H9 (cell line): ENCODE results near the gene CRYZ. TPM values are rescaled to one million over a fixed set of nuclear protein-coding genes. Genes with fewer than 3 reads are reported as not detected.

Source experiments
- DNase-seq: peaks from one replicate; pipeline ENCODE4 v3.0.0-alpha.2; 2017
- H2AFZ ChIP-seq: one replicate; pipeline ENCODE4 v1.6.1; 2013; ENCODE audit warnings: mild to moderate bottlenecking, low read length, control low read depth, moderate library complexity
- H2AK5ac ChIP-seq: 2 replicates; pipeline ENCODE4 v1.6.1; 2013; ENCODE audit warnings: low read length, control low read depth, mixed read lengths; ENCODE audit not compliant: insufficient read length
- H2BK120ac ChIP-seq: one replicate; pipeline ENCODE4 v1.6.1; 2013; ENCODE audit warnings: low read depth, mild to moderate bottlenecking, low read length, control low read depth, inconsistent platforms; ENCODE audit not compliant: poor library complexity, severe bottlenecking
- H2BK12ac ChIP-seq: 2 replicates; pipeline ENCODE4 v1.6.1; 2013; ENCODE audit warnings: low read length, control low read depth, mixed read lengths, low read depth; ENCODE audit not compliant: insufficient read length
- H2BK15ac ChIP-seq: 2 replicates; pipeline ENCODE4 v1.6.1; 2013; ENCODE audit warnings: low read depth, low read length, control low read depth
- H2BK20ac ChIP-seq: one replicate; pipeline ENCODE4 v1.6.1; 2013; ENCODE audit warnings: low read depth, mild to moderate bottlenecking, low read length, control low read depth, inconsistent platforms; ENCODE audit not compliant: poor library complexity, severe bottlenecking
- H2BK5ac ChIP-seq: 2 replicates; pipeline ENCODE4 v1.6.1; 2013; ENCODE audit warnings: low read length, control low read depth, mixed read lengths; ENCODE audit not compliant: insufficient read length
- H3K14ac ChIP-seq: 2 replicates; pipeline ENCODE4 v1.6.1; 2013; ENCODE audit warnings: low read length, control low read depth; ENCODE audit not compliant: insufficient read depth
- H3K18ac ChIP-seq: 2 replicates; pipeline ENCODE4 v1.6.1; 2013; ENCODE audit warnings: low read depth, mild to moderate bottlenecking, mixed read lengths, low read length, control low read depth; ENCODE audit not compliant: insufficient read length
- H3K23ac ChIP-seq: 2 replicates; pipeline ENCODE4 v1.6.1; 2013; ENCODE audit warnings: low read length, control low read depth, mixed read lengths, low read depth; ENCODE audit not compliant: insufficient read length
- H3K23me2 ChIP-seq: 2 replicates; pipeline ENCODE4 v1.6.1; 2013; ENCODE audit warnings: low read depth, mild to moderate bottlenecking, mixed read lengths, low read length, control low read depth; ENCODE audit not compliant: insufficient read length, poor library complexity, severe bottlenecking
- H3K27ac ChIP-seq: 2 replicates; pipeline ENCODE4 v1.5.1; 2013; ENCODE audit warnings: low read length, control low read depth, mixed read lengths, low read depth; ENCODE audit not compliant: insufficient read length
- H3K27me3 ChIP-seq: 2 replicates; pipeline ENCODE4 v1.6.1; 2013; ENCODE audit warnings: low read length, control low read depth, inconsistent platforms; ENCODE audit not compliant: insufficient read depth
- H3K4ac ChIP-seq: 2 replicates; pipeline ENCODE4 v1.6.1; 2013; ENCODE audit warnings: low read depth, mild to moderate bottlenecking, control low read depth, inconsistent platforms, low read length, moderate library complexity
- H3K4me1 ChIP-seq: 2 replicates; pipeline ENCODE4 v1.6.1; 2013; ENCODE audit warnings: low read length, control low read depth, inconsistent platforms; ENCODE audit not compliant: insufficient read depth
- H3K4me2 ChIP-seq: 2 replicates; pipeline ENCODE4 v1.6.1; 2013; ENCODE audit warnings: low read length, control low read depth, mixed read lengths; ENCODE audit not compliant: insufficient read length, insufficient read depth
- H3K56ac ChIP-seq: 2 replicates; pipeline ENCODE4 v1.6.1; 2013; ENCODE audit warnings: low read depth, mild to moderate bottlenecking, mixed read lengths, low read length, control low read depth; ENCODE audit not compliant: insufficient read length
- H3K79me1 ChIP-seq: 2 replicates; pipeline ENCODE4 v1.6.1; 2013; ENCODE audit warnings: low read depth, mild to moderate bottlenecking, moderate library complexity, low read length, control low read depth, inconsistent platforms; ENCODE audit not compliant: insufficient read depth, poor library complexity, severe bottlenecking
- H3K79me2 ChIP-seq: 2 replicates; pipeline ENCODE4 v1.6.1; 2013; ENCODE audit warnings: low read length, control low read depth, inconsistent platforms; ENCODE audit not compliant: insufficient read depth
- H3K9ac ChIP-seq: 2 replicates; pipeline ENCODE4 v1.6.1; 2013; ENCODE audit warnings: low read length, control low read depth, mixed read lengths; ENCODE audit not compliant: insufficient read length; ENCODE audit errors: extremely low read depth
- H3K9me3 ChIP-seq: one replicate; pipeline ENCODE4 v1.6.1; 2013; ENCODE audit warnings: low read depth, low read length, inconsistent platforms; ENCODE audit not compliant: control insufficient read depth
- H3T11ph ChIP-seq: one replicate; pipeline ENCODE4 v1.6.1; 2013; ENCODE audit warnings: mild to moderate bottlenecking, low read length, control low read depth, inconsistent platforms
- H4K20me1 ChIP-seq: one replicate; pipeline ENCODE4 v1.6.1; 2013; ENCODE audit not compliant: control insufficient read depth, insufficient read length, insufficient read depth
- H4K5ac ChIP-seq: 2 replicates; pipeline ENCODE4 v1.6.1; 2013; ENCODE audit warnings: low read depth, mild to moderate bottlenecking, mixed read lengths, low read length, control low read depth; ENCODE audit not compliant: insufficient read length
- H4K8ac ChIP-seq: replicated peaks from 2 replicates; pipeline ENCODE4 v1.6.1; 2013; ENCODE audit warnings: low read length, control low read depth, mixed read lengths, low read depth; ENCODE audit not compliant: insufficient read length
- H4K91ac ChIP-seq: 2 replicates; pipeline ENCODE4 v1.6.1; 2013; ENCODE audit warnings: low read depth, mild to moderate bottlenecking, moderate library complexity, mixed read lengths, low read length, control low read depth; ENCODE audit not compliant: insufficient read length
- H3K27ac Mint-ChIP-seq, 3 experiments: 2 replicates in 2 of 3; 3 replicates in 1 of 3; pipeline ENCODE4 v1.8.0; 2020 to 2021; ENCODE audit warnings: mixed read lengths in 3 of 3, mild to moderate bottlenecking in 1 of 3, moderate library complexity in 1 of 3
- H3K27me3 Mint-ChIP-seq: 2 replicates; pipeline ENCODE4 v1.8.0; 2021; ENCODE audit warnings: low read depth, mild to moderate bottlenecking, moderate library complexity, mixed read lengths
- H3K36me3 Mint-ChIP-seq, 3 experiments: 2 replicates in 2 of 3; 3 replicates in 1 of 3; pipeline ENCODE4 v1.8.0; 2020 to 2021; ENCODE audit warnings: low read depth in 3 of 3, mixed read lengths in 3 of 3; ENCODE audit not compliant: insufficient read depth in 1 of 3
- H3K4me1 Mint-ChIP-seq, 2 experiments: 2 replicates each; pipeline ENCODE4 v1.8.0; 2020; ENCODE audit warnings: mixed read lengths in 2 of 2
- H3K4me3 Mint-ChIP-seq, 2 experiments: 2 replicates in 1 of 2; 3 replicates in 1 of 2; pipeline ENCODE4 v1.8.0; 2020 to 2021; ENCODE audit warnings: mild to moderate bottlenecking in 2 of 2, mixed read lengths in 2 of 2, moderate library complexity in 1 of 2
- H3K9me3 Mint-ChIP-seq, 2 experiments: 2 replicates in 1 of 2; 3 replicates in 1 of 2; pipeline ENCODE4 v1.8.0; 2020; ENCODE audit warnings: mild to moderate bottlenecking in 2 of 2, mixed read lengths in 2 of 2, moderate library complexity in 1 of 2
- CTCF ChIP-seq: fragments of 200-600 bp; sonication (generic); conservative IDR thresholded peaks from 3 replicates; pipeline ENCODE4 v1.8.0; 2021; ENCODE audit warnings: antibody characterized with exemption, mild to moderate bottlenecking
- total RNA-seq: library from RNA; stranded (reverse); gene quantifications from 2 replicates; pipeline ENCODE4 v1.2.1, GENCODE V29; 2021

Gene CRYZ
- total RNA-seq, 1 experiment from 2014 or later: 14.0 TPM

GRCh38 chr1:74677926-74678325 is 54.9 kb downstream of the CRYZ start:
- no peak overlapping the region for H3K4ac ChIP-seq
- H3K9me3 ChIP-seq: no peaks in the 10 kb centered on the region
- H3K23me2 ChIP-seq: peaks cover 5% of the 10 kb centered on the region
- Mint-ChIP-seq H3K36me3 (no peaks in the 10 kb centered on the region), H3K27me3 (peaks cover 33% of the 10 kb centered on the region), H3K9me3 (peaks cover 0 to under 1% of the 10 kb centered on the region in 2 experiments; a peak in 1 of 5 replicates), H3K27ac (no peak overlapping the region; a peak in 1 of 7 replicates), H3K4me3 (no peak overlapping the region), H3K4me1 (peaks cover 14 to 15% of the 10 kb centered on the region in 2 experiments)
- no peak overlapping the region for H3K9ac ChIP-seq
- no peak overlapping the region for H2BK120ac ChIP-seq
- no peak overlapping the region for H3K56ac ChIP-seq
- no peak overlapping the region for H2BK20ac ChIP-seq
- DNase-seq: no peak
- H2AK5ac ChIP-seq: no peak overlapping the region
- peaks cover 7% of the 10 kb centered on the region; the same call in 1 of the 2 replicates for H3K27me3 ChIP-seq
- H3K23ac ChIP-seq: no peak overlapping the region
- H4K91ac ChIP-seq: no peak overlapping the region
- H2BK5ac ChIP-seq: no peak overlapping the region
- H4K20me1 ChIP-seq: no peaks in the 10 kb centered on the region
- H4K8ac ChIP-seq: no peak overlapping the region
- no peak overlapping the region for H3K27ac ChIP-seq
- H3K79me1 ChIP-seq: no peaks in the 10 kb centered on the region
- no peak overlapping the region for H3K14ac ChIP-seq
- no peak overlapping the region for H4K5ac ChIP-seq
- no peak overlapping the region for H2BK12ac ChIP-seq
- peaks cover 5% of the 10 kb centered on the region; the same call in 1 of the 2 replicates for H3K4me1 ChIP-seq
- no peak for TF ChIP-seq CTCF
- H2AFZ ChIP-seq: no peak overlapping the region
- H3K4me2 ChIP-seq: no peak overlapping the region
- H3K18ac ChIP-seq: no peak overlapping the region
- no peak overlapping the region for H3T11ph ChIP-seq
- H3K79me2 ChIP-seq: no peaks in the 10 kb centered on the region
- no peak overlapping the region for H2BK15ac ChIP-seq
